ENCODE measurements around the gene SQSTM1.

DNA sequence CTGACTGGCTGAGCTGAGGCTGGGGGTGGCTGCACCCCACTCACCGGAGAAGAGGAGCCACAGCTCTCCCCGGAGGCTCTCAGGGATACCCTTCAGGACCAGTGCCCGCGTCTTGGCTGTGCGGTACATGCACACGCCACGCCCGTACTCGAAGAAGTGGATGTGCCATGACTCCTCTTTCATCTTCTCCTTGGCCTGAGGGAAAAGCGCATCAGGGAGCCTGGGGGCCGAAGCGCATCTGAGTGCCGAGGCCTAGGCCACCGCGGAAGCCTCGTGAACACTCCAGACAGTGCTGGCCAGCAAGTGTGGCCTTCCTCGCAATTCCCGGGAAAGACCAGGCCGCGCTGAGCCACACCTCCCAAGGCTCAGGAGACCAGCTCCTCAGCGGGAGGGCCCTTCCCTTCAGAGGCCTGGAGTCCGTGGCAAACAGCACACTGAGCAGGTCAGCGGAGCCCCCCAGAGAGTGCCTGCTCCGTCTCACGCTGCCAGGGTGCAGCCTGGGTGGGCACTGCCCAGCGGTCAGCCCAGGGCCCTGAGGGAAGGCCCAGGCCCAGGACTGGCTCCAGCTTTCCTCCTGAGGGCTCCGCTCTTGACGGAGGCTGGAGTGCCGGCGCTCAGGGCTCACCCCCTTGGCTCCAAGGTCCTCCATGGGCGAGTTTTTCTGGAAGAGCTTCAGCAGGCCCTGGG lies 58.4 kb downstream of the SQSTM1 start:
- no peak for TF ChIP-seq EZH2phosphoT487 (conservative IDR thresholded peaks at IDR 0.05; ENCODE audit: low read length)
- TF ChIP-seq, protein P1, sequence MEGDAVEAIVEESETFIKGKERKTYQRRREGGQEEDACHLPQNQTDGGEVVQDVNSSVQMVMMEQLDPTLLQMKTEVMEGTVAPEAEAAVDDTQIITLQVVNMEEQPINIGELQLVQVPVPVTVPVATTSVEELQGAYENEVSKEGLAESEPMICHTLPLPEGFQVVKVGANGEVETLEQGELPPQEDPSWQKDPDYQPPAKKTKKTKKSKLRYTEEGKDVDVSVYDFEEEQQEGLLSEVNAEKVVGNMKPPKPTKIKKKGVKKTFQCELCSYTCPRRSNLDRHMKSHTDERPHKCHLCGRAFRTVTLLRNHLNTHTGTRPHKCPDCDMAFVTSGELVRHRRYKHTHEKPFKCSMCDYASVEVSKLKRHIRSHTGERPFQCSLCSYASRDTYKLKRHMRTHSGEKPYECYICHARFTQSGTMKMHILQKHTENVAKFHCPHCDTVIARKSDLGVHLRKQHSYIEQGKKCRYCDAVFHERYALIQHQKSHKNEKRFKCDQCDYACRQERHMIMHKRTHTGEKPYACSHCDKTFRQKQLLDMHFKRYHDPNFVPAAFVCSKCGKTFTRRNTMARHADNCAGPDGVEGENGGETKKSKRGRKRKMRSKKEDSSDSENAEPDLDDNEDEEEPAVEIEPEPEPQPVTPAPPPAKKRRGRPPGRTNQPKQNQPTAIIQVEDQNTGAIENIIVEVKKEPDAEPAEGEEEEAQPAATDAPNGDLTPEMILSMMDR (IDR thresholded peaks at IDR 0.05; ENCODE audit: insufficient read depth, low read length, poor library complexity, severe bottlenecking): no peak
